Cardiac fibroblast (primary cell): ENCODE results near the gene CRTC3.

Experiments used
- DNase-seq, 2 donors: peaks; one replicate each; pipeline versions ENCODE4 v3.0.0 to v3.0.0-alpha.2; 2010; ENCODE audit warnings: low read depth in 2 of 2
- H3K4me3 ChIP-seq, 2 donors: replicated peaks in 1 of 2; 1 replicate in 1 of 2; 2 replicates in 1 of 2; pipeline ENCODE4 v1.5.1; 2011; ENCODE audit warnings: low read depth in 2 of 2, low read length in 2 of 2, mild to moderate bottlenecking in 2 of 2, moderate library complexity in 1 of 2
- CTCF ChIP-seq: IDR thresholded peaks from one replicate; pipeline ENCODE4 v1.5.1; 2011; ENCODE audit warnings: low read depth, mild to moderate bottlenecking, low read length, inconsistent platforms

CRTC3 gene

GRCh38 chr15:90581771-90582352 is 52.1 kb downstream of the CRTC3 start:
- no peak overlapping the region for H3K4me3 ChIP-seq
- DNase-seq = no peak
- TF ChIP-seq CTCF = no peak

GRCh38 chr15:90582553-90582952 is 52.8 kb downstream of the CRTC3 start:
- DNase-seq = no peak
- TF ChIP-seq CTCF = no peak
- no peak overlapping the region for H3K4me3 ChIP-seq

GRCh38 chr15:90583471-90584252 is 53.9 kb downstream of the CRTC3 start:
- no peak for DNase-seq
- no peak for TF ChIP-seq CTCF
- H3K4me3 ChIP-seq = no peak overlapping the region

- DNase-seq = no peak
- no peak overlapping the region for H3K4me3 ChIP-seq
- no peak for TF ChIP-seq CTCF
These were observed 55.1 kb downstream of the CRTC3 start for GRCh38 chr15:90584841-90585240.

- no peak overlapping the region for H3K4me3 ChIP-seq
- TF ChIP-seq CTCF = no peak
- peak; percentile 35 to 51 for DNase-seq
These were observed 56.1 kb downstream of the CRTC3 start for GRCh38 chr15:90585863-90586262.

GRCh38 chr15:90586948-90587347 is 57.2 kb downstream of the CRTC3 start:
- no peak for DNase-seq
- TF ChIP-seq CTCF = no peak
- H3K4me3 ChIP-seq = no peak overlapping the region

GRCh38 chr15:90588427-90588826 is 58.7 kb downstream of the CRTC3 start:
- peak in 1 of 2 donors; percentile 46 for DNase-seq
- no peak for TF ChIP-seq CTCF
- no peak overlapping the region for H3K4me3 ChIP-seq
